SK-N-SH treated with all-trans-retinoic acid at 6 μM for 48 hours (cell line): Measurements from ENCODE around the gene FIGLA.

Experiments used
- ARNTL ChIP-seq: fragments of 450-650 bp; formaldehyde crosslinking; IDR thresholded peaks from 2 replicates; pipeline ENCODE4 v1.5.0; 2020; ENCODE audit warnings: low read depth, mild to moderate bottlenecking, moderate library complexity, borderline replicate concordance
- CREB5 ChIP-seq: fragments of 250-450 bp; sonication (Bioruptor Pico); IDR thresholded peaks from 2 replicates; pipeline ENCODE4 v1.5.1; 2020; ENCODE audit warnings: low read depth, mild to moderate bottlenecking, moderate library complexity
- GLIS3 ChIP-seq: fragments of 250-450 bp; sonication (Bioruptor Pico); IDR thresholded peaks from 2 replicates; pipeline ENCODE4 v1.5.0; 2020; ENCODE audit warnings: mild to moderate bottlenecking, moderate library complexity
- ISL1 ChIP-seq: fragments of 250-450 bp; sonication (Bioruptor Pico); IDR thresholded peaks from 2 replicates; pipeline ENCODE4 v2.1.2; 2022; ENCODE audit warnings: mild to moderate bottlenecking, moderate library complexity
- PATZ1 ChIP-seq: fragments of 250-450 bp; sonication (Bioruptor Pico); IDR thresholded peaks from 2 replicates; pipeline ENCODE4 v1.8.0; 2020; ENCODE audit warnings: mild to moderate bottlenecking, moderate library complexity, borderline replicate concordance
- PPARA ChIP-seq: fragments of 250-450 bp; sonication (Bioruptor Pico); IDR thresholded peaks from 2 replicates; pipeline ENCODE4 v1.5.0; 2020; ENCODE audit warnings: mild to moderate bottlenecking, borderline replicate concordance
- TSHZ2 ChIP-seq: fragments of 250-450 bp; sonication (Bioruptor Pico); IDR thresholded peaks from 2 replicates; pipeline ENCODE4 v1.5.0; 2020; ENCODE audit warnings: mild to moderate bottlenecking, moderate library complexity
- ZC3H10 ChIP-seq: fragments of 250-450 bp; sonication (Bioruptor Pico); IDR thresholded peaks from 2 replicates; pipeline ENCODE4 v1.5.1; 2021; ENCODE audit warnings: mild to moderate bottlenecking, moderate library complexity
- ZNF565 ChIP-seq: fragments of 450-650 bp; formaldehyde crosslinking; conservative IDR thresholded peaks from 2 replicates; pipeline ENCODE4 v1.5.0; 2020; ENCODE audit warnings: low read depth, mild to moderate bottlenecking, moderate library complexity

GRCh38 chr2:70732766-70733645 lies 57.4 kb downstream of the FIGLA start:
- TF ChIP-seq ZC3H10 (CRISPR knock-in tag) = no peak
- no peak for TF ChIP-seq ARNTL (CRISPR knock-in tag)
- TF ChIP-seq CREB5 (CRISPR knock-in tag) = no peak
- no peak for TF ChIP-seq TSHZ2 (CRISPR knock-in tag)
- TF ChIP-seq PATZ1 = no peak
- no peak for TF ChIP-seq ISL1 (CRISPR knock-in tag)
- no peak for TF ChIP-seq ZNF565 (CRISPR knock-in tag)
- no peak for TF ChIP-seq GLIS3 (CRISPR knock-in tag)
- no peak for TF ChIP-seq PPARA (CRISPR knock-in tag)
